Stimulated activated CD8-positive, alpha-beta memory T cell treated with anti-CD3 and anti-CD28 coated beads, Interleukin-4, amount 100 ng/mL, for 1 hour (primary cell): Measurements from ENCODE around the gene SPATS2L.

Experiments
- DNase-seq, 2 donors: peaks; one replicate each; pipeline ENCODE4 v3.0.0-alpha.2; 2020; ENCODE audit warnings: low read depth in 2 of 2, low spot score in 1 of 2

SPATS2L gene

DNA sequence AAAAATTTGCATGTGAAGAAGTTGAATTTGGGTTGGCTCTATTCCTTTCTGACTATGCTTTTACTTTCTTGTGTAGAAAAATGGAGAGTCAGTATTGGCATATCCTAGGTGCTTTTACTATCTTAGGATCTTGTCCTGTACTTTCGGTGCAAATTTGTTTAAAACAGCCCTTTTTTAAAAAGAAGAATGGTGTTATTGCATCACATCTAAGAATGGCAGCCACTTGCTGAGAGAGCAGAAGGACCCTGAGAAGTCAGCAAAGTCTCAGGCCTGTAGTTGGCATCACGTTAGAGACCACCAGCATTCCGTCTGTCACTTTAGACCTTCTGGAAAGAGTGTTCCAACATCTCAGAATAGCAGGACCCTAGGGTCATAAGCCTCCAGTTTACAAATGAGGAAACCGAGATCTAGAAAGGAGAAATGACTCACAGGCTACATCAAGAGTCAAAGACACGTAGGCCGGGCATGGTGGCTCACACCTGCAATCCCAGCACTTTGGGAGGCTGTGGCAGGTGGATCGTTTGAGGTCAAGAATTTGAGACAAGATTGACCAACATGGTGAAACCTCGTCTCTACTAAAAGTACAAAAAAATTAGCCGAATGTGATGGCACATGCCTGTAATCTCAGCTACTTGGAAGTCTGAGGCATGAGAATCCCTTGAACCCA, 42.5 kb downstream of the SPATS2L start:
- DNase-seq, result no peak

DNA sequence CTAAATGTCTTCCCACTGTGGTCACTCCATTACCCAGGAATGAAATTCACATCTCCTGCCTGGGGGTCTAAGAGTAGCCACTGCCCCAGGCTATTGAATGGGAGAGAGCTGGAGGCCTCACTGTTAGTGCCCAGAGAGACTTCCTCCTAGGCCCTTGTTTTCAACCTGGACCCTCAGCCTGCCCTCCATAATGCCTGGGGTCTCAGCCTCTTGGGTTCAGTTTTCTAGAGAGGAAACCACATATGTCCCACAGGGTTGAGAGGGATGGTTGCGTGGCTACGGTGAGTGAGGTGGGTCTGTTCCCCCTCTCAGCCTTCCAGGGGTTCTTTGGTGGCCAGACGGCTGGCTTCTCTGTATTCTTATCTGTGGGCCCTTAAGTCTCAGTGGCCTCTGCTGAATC, 43.4 kb downstream of the SPATS2L start:
- no peak for DNase-seq

DNA sequence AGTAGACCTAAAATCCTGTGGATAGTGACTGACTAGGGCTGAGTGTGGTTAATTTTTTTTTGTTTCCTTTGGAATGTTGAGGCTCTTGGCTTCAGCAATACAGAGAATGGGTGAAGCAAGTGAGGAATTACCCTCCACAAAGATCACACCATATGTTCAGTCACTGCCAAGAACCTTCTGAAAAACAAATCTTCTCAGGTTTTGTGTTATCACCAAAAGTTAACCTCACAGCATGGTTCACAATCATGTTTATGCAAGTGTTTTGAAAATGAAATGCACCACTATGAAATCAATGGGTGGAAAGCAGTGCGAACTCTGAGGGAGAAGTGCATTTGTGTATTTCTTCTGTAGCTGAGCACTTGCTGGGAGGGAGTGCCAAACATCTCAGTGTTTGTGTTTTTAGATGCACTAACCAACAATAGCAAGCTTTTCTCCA, 44.4 kb downstream of the SPATS2L start:
- no peak for DNase-seq

DNA sequence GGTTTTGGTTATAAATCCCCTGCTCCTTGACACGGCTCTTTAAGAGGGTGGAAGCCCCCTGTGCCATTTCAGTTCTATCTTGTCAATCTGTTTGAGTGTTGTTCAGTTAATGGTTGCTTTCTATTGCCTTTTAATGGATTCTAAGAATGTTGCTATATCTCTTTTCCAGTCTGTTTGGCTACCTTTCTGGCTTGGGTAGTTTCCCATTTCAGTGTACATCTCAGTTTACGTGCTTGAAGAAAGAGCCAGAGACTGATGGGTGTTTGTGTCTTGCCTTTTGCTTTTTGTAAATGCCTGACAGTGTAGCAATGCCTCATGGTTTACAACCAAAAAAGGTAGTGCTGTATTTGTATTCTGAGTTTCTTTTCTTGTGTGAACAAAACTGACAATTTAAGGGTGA, 45.3 kb downstream of the SPATS2L start:
- DNase-seq, result no peak

DNA sequence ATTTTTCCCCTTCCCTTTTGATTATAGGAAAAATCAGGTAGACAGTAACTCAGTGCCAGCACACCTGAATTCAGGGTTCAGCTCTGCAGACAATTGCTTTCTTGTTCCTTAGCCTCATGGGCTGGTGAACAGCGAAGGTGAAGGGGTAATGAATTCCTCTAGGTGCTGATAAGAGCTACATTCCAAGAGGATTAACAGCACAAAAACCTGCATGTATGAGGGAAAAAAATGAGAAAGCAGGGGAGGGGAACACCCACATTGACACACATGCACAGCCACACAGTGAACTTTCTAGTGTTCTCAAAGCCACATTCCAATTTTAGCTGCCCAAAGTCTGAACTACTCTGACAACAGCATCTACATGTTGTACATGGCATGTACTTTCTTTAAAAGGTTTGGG, 46.1 kb downstream of the SPATS2L start:
- no peak for DNase-seq

DNA sequence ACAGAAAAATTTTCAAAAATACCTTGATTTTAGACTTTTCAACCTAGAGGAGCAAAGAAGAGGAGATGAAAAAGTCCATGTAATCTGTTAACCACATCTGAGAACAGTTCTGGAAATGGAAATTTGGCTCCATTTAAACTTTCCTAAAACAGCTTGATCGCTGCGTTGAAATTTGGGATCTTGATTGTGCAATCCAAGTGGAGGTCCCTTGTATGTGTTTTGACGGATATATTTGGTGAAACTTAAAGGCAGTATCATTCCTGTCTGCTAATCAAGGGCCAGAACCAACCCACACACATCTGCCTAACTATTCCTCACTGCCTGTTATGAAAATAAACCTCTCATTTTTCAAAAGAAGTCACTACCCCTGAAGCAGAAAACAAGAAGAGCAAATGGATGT, 46.6 kb downstream of the SPATS2L start:
- DNase-seq, result no peak

DNA sequence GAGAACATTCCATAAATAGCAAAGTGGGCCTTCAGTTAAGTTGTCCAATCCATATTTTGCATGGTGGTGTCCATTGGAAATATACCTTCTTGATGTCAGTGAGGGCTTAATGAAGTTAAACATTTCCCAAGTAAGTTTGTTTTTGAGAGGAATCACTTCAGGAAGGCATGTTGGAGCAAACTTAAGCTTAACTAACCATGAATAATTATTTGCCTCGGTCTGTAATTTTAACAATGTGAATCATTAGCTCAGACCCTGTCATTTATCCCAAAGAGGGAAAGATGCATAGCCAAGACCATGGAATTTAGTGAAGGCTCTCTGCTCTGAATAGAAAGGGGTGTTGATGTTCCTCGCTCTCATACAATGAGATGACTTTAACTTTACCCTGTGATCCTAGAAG, 47.4 kb downstream of the SPATS2L start:
- DNase-seq, result no peak

DNA sequence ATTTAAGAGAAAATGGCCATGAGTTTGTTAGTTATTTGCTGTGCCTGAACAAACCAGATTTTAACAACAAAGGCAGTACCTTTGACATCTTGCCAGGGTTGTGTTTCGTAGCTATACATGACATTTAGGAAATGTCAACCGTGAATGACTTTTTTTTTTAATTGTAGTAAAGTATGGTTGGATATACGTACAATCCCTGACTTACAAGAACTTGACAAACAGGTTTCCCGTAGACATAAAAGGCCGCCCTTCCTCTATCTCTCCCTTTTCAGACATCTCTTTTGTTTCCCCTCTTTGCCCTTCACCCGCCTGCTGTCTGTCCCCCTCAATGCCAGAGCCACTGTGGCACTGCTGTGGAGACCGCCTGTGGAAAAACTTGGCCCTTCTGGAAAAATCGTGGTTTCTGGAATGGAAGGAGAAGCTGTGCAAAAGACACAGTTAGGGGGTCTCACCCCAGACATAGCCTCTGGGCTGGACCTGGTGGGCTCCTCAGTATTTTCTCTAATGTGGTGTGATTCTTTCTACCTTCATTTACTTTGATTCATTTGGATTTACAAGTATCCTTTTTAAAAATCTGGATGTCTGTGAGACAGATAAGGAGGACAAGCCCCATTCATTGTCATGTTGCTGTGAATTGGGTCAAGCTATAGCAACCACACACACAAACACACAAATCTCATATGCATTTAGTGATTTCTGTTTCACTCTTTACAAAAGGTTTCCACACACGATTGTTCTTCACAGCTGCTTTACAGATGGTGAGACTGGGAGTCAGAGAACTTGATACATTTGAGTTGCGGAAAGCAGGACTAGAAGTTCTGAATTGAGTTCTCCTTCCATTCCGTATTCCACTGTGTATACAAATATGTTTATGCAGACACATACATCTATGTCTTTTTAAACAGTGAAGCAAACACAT, 48.6 kb downstream of the SPATS2L start:
- no peak for DNase-seq

DNA sequence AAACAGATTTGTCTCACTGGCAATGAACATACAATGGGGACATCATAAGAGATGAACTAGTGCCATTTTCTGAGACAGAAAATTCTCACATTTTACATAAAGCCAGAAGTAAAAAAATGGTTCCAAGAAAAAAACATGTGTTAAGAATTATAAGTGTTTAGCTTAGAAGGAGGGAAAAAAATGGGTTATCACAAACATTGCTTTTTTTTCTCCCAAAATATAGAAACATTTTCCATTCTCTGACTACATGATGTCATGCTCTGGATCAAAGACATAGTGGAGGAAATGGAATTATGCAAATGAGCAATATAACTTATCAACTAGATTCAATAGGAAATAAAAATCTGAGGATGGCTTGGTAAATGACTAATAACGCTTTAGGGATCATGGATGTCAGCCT, 49.8 kb downstream of the SPATS2L start:
- no peak for DNase-seq

DNA sequence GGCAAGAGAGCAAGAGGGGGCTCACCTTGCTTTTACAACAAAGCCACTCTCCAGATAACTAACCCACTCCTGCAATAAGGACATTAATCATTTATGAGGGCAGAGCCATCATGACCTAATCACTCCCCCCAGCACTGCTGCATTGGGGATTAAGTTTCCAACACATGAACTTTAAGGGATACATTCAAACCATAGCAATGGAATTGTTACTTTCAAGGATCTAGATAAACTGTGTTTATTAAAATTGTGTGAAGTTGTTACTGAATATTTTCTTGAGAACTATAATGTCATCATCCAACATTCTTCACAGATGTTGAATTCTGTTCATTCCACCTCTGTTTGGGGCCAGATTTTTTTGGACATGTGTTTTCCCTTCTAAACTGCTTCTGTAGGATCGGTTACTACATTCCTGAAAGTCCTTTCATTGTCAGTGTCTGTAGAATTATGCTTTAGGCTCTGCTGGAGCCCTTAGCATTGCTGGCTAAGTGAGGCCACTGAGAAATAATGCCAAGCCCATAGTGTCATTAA, 50.4 kb downstream of the SPATS2L start:
- DNase-seq, result no peak

DNA sequence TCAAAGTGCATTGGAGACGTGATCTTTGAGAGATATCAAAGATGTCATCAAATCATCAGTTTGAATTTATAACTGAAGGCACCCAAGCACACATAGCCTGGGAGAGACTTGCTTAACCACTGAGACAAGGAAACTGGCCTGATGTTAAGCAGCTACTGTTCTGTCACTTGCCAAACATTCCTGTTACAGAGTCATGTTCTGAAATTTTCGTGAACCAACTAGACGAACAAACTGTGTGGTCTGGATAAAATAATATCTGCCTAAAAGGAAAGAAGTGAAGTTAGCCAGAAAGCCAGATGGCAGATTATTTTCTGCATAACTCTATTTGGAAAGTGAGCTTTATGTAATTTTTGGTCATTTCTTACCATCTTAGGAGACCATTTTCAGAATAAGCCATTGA, 51.4 kb downstream of the SPATS2L start:
- DNase-seq, result no peak

DNA sequence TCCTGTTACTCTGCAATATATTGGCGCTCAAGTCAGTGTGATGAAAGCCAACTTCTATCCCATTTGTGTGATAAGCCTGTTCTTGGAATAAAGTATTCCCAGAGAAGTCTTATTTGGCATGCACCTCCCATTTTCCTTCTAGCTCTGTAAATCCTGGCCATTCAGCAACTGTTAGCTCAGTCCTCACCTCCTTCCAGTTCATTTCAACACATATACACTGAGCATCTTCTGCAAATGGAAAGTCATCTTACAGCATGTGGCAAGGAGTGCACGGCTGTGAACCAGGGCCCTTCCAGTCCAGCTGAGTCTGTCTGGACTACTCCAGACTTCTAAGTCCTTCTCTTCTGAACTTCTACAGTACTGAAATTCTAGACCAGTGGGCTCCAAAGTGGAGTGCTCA, 53.1 kb downstream of the SPATS2L start:
- no peak for DNase-seq

DNA sequence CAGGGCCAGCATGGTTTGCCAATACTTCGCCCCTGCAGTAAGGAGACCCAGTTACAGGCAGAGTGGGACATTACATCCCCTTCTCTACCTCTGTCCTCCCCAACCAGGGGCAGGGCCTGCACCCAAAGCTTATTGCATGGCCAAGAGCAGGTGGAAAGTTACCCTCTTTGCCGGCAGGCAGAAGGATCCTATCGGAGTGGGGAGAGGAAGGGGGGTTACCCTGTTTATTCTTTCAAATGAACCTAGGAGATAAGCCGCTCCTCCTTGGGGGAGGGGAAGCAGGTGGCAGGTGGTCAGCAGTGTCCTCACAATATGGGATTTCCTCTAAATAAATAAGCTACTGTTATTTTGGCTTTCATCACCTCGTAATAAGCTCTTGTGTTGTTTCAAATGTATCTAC, 53.9 kb downstream of the SPATS2L start:
- no peak for DNase-seq

DNA sequence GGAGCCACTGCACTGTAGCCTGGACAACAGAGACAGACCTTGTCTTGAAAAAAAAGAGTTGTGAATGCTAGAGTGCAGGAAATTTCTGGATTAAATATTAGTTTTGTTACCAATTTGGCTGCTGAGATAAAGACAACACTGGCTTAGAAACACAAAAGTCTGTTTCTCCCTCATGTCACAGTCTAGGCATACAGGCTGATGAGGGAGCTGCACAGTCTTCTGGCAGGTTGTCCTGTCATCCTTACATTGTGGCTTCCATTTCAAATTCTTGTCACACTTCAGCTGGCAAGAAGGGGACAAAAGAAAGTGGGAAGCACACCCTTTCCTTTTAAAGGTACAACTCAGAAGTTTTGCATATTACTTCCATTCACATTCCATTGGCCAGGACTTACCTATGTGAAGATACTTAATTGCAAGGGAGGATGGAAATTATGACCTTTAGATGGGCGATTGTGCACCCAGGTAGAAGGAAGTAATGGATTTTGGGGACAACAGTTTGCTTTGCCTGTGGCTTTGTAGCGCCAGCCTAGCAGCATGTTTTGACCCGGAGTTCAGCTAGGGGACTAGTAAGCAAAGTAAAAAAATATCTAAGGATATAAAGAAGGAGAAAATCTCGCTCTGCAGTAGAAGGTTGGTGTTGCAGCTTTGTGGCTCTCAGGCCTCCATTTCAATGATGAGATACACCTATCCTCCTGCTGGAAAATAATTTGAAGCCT, 55.9 kb downstream of the SPATS2L start:
- DNase-seq, result no peak

DNA sequence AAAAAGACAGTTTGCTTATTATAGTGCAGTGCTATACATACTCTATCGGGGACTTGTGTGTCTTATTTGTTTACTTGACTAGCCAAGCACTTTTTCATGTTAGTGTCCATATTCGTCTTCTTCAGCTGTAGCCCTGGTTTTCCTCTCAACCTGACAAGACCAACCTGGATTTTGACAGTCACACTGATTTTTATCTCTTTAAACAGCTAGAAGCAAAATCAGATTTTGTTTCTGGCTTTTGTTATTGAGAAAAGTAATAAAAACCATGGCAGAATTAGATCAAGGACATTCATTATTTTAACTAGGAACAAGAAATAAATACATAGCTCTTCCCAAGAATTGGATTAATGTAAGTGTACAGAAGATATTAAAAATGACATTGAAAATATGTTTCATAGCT, 56.8 kb downstream of the SPATS2L start:
- DNase-seq, result no peak

DNA sequence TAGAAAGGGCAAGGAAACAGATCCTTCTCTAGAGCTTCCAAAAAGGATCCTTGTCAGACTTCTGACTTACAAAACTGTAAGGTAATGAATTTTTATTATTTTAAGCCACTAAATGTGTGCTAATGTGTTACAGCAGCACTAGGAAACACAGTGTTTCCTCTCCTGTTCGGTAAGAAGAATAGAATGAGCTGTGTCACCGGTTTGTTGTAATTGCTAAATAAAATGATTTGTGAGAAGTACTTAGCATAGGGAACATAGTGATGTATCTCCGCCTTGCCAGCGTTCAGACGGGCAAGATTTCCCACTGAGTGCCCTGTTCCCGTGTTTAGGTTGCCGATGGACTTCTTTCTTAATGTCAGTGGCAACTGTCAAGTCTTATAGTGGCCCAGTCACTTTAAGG, 57.6 kb downstream of the SPATS2L start:
- no peak for DNase-seq

DNA sequence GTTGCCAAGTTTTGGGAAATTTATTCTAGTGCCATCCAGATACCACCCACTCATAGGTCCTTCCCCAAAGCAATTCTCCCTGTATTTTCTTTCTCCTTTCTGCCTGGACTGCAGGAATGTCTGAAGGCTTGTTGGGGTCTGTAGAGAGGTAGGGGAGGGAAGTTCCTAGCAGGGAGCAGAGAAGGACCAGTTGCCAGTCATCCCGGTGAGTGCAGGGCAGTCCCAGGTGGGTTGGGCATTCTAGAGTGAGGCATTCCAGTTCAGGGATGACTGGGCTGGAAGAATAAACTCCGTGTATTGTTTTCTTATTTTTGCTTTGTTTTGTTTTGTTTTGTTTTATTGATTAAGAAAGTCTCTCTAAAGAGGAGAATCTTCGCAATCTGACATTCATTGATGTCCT, 58.1 kb downstream of the SPATS2L start:
- no peak for DNase-seq

DNA sequence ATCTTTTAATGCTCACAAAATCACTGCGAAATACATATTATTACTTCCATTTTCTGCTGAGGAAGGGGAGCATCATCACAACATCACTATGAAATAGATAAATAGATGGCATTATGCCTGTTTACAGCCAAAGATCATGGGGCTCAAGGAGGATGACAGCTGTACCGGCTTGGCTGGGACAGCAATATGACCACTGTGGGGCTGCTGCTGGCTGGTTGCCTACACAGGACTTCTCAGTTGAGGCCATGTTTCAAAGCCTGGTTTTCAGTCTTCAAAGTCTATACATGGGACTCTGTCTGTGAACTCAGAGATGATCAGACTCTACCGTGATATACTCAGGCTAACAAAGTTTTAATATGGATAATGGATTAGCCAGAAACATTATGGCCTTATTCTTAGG, 58.7 kb downstream of the SPATS2L start:
- no peak for DNase-seq

DNA sequence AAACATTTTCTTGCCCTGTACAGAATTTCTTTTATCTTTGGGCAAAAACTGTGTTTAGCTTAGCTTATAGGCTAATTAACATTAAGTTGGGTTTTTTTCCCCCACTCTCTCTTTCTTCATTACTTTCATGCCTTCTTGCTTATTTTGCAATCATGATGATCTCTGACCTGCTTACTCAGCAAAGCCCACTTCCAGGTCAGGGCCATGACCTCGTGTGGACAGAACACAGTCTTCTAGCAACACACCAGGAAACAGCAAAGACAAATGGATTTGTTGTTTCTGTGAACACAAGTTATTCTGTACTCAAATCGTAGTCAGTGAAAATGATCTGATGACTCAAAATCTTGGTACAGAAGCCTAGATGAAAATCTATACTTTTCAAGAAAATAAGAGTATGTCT, 60.7 kb downstream of the SPATS2L start:
- DNase-seq, result no peak

DNA sequence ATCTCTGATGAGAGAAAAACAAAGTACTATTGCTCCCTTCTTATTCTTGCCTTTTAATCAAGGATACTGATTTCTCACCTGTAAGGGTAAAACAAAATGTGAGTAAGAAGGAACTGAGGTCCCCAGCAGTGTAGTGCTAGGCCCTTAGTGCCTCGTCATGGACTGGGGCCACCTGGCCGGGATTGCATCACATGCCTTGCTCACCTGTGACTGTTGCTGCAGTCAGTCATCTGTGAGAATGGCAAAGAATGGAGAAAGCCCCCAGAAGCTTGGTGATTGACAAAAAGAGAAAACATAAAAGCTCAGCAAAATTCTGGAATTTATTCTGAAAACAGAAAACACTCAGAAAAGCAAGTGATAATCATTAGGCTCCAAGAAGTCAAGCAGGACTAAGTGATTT, 63.4 kb downstream of the SPATS2L start:
- DNase-seq, result no peak

DNA sequence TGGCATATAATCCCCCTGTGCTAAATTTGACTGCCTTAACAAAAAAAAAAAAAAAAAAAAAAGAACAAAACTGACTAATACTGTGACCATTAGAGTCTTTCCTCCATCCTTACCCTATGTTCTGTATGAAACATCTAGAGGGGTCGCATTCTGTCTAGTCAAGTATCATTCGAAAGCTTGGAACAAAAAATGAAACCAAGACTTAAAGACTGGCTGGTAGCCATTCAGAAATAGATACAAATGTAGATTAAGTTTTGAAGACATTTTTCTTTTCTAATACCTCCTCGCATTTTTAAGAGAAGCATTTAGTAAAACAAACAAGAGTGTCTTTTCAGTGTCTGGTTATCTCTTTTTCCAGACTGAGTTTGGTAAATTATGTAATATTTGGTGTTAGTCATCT, 66.7 kb downstream of the SPATS2L start:
- DNase-seq, result no peak

DNA sequence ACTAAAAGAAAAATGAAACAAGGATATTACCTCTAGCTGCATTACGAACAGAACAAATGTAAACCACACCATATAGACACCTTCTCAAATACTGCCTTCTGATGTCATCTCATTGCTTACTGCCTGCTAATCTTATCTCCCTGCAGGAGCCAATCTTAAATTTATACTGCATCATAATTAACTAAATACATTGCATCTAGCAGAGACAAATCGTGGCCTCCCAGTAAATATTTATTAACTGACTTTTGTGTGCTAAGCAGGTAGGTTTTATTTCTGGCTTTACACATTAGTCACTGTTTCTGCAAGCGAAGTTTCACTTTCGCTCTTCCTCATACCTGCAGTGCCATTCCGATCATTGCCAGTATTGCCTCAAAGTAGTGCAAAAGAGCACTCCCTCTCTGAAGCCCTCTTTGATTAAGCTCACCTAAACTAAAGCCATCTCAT, 67.5 kb downstream of the SPATS2L start:
- no peak for DNase-seq
